GM19193 (cell line): ENCODE data around the gene CRYBB1.

ENCODE experiments used
- POLR2A ChIP-seq: IDR thresholded peaks from 4 replicates; pipeline ENCODE4 v1.6.1; 2011; ENCODE audit not compliant: insufficient read depth, insufficient read length; ENCODE audit errors: extremely low read depth

CRYBB1 gene

GRCh38 chr22:26648528-26649388, 30.9 kb upstream of the CRYBB1 start:
- no peak for TF ChIP-seq POLR2A

GRCh38 chr22:26648011-26648497, 30.2 kb upstream of the CRYBB1 start:
- no peak for TF ChIP-seq POLR2A

GRCh38 chr22:26646158-26646557, 28.3 kb upstream of the CRYBB1 start:
- no peak for TF ChIP-seq POLR2A

GRCh38 chr22:26643418-26644100, 25.7 kb upstream of the CRYBB1 start:
- no peak for TF ChIP-seq POLR2A

GRCh38 chr22:26642465-26643417, 24.9 kb upstream of the CRYBB1 start:
- TF ChIP-seq POLR2A: no peak

GRCh38 chr22:26636296-26636695, 18.5 kb upstream of the CRYBB1 start:
- no peak for TF ChIP-seq POLR2A

GRCh38 chr22:26635117-26635516, 17.3 kb upstream of the CRYBB1 start:
- TF ChIP-seq POLR2A: no peak

GRCh38 chr22:26634189-26634588, 16.4 kb upstream of the CRYBB1 start:
- no peak for TF ChIP-seq POLR2A

GRCh38 chr22:26632422-26633155, 14.8 kb upstream of the CRYBB1 start:
- no peak for TF ChIP-seq POLR2A

GRCh38 chr22:26631282-26631681, 13.5 kb upstream of the CRYBB1 start:
- no peak for TF ChIP-seq POLR2A

GRCh38 chr22:26629988-26630761, 12.3 kb upstream of the CRYBB1 start:
- no peak for TF ChIP-seq POLR2A

GRCh38 chr22:26624803-26625202, 7.0 kb upstream of the CRYBB1 start:
- no peak for TF ChIP-seq POLR2A

- no peak for TF ChIP-seq POLR2A
Observed at GRCh38 chr22:26623984-26624383, 6.2 kb upstream of the CRYBB1 start.
